HEK293T (cell line): ENCODE measurements around the gene CLEC2A.

Experiments used
- CTCF ChIA-PET: fragments of 350-600 bp; formaldehyde crosslinking; extraction: SDS; loops from one replicate; lab custom pipeline; 2021; ENCODE audit warnings: antibody characterized with exemption, inconsistent platforms; lab: Yijun Ruan, JAX
- POLR2A ChIA-PET: fragments of 350-600 bp; formaldehyde crosslinking; extraction: SDS; loops from one replicate; lab custom pipeline; 2020; ENCODE audit warnings: antibody characterized with exemption, inconsistent platforms; lab: Yijun Ruan, JAX
- DNase-seq: peaks from one replicate; pipeline ENCODE4 v3.0.0; 2012; ENCODE audit warnings: mixed read lengths; ENCODE audit errors: extremely low spot score
- ARNT ChIP-seq: fragments of 450-650 bp; IDR thresholded peaks from 2 replicates; pipeline ENCODE4 v1.6.1; 2017; ENCODE audit warnings: mild to moderate bottlenecking
- BHLHE40 ChIP-seq: fragments of 450-650 bp; IDR thresholded peaks from 2 replicates; pipeline ENCODE4 v1.6.1; 2016; ENCODE audit warnings: mild to moderate bottlenecking, moderate library complexity, borderline replicate concordance
- CTBP1 ChIP-seq: fragments of 450-650 bp; IDR thresholded peaks from 2 replicates; pipeline ENCODE4 v1.6.1; 2016; ENCODE audit warnings: borderline replicate concordance
- ELF4 ChIP-seq: fragments of 450-650 bp; IDR thresholded peaks from 2 replicates; pipeline ENCODE4 v1.6.1; 2017; ENCODE audit warnings: antibody characterized with exemption
- FOXA1 ChIP-seq: fragments of 450-650 bp; IDR thresholded peaks from 2 replicates; pipeline ENCODE4 v1.6.1; 2016; ENCODE audit warnings: mild to moderate bottlenecking
- FOXK2 ChIP-seq: fragments of 450-650 bp; IDR thresholded peaks from 2 replicates; pipeline ENCODE4 v1.6.1; 2016; ENCODE audit warnings: mild to moderate bottlenecking
- FOXM1 ChIP-seq: fragments of 450-650 bp; IDR thresholded peaks from 2 replicates; pipeline ENCODE4 v1.6.1; 2017; ENCODE audit warnings: mild to moderate bottlenecking, borderline replicate concordance
- HDGF ChIP-seq: fragments of 450-650 bp; IDR thresholded peaks from 2 replicates; pipeline ENCODE4 v1.6.1; 2017; ENCODE audit warnings: antibody characterized with exemption, borderline replicate concordance
- L3MBTL2 ChIP-seq: fragments of 450-650 bp; conservative IDR thresholded peaks from 2 replicates; pipeline ENCODE4 v1.6.1; 2016; ENCODE audit warnings: mild to moderate bottlenecking
- LEF1 ChIP-seq: fragments of 450-650 bp; IDR thresholded peaks from 2 replicates; pipeline ENCODE4 v1.6.1; 2017; ENCODE audit warnings: mild to moderate bottlenecking, borderline replicate concordance
- NFRKB ChIP-seq: fragments of 450-650 bp; IDR thresholded peaks from 2 replicates; pipeline ENCODE4 v1.6.1; 2016; ENCODE audit warnings: mild to moderate bottlenecking, moderate library complexity
- PKNOX1 ChIP-seq: fragments of 450-650 bp; IDR thresholded peaks from 2 replicates; pipeline ENCODE4 v1.6.1; 2016
- SP1 ChIP-seq: fragments of 450-650 bp; IDR thresholded peaks from 2 replicates; pipeline ENCODE4 v1.6.1; 2017
- SUZ12 ChIP-seq: fragments of 450-650 bp; IDR thresholded peaks from 2 replicates; pipeline ENCODE4 v1.6.1; 2016; ENCODE audit warnings: mild to moderate bottlenecking
- TARDBP ChIP-seq: fragments of 450-650 bp; IDR thresholded peaks from 2 replicates; pipeline ENCODE4 v1.6.1; 2016
- ZNF384 ChIP-seq: fragments of 450-650 bp; IDR thresholded peaks from 2 replicates; pipeline ENCODE4 v1.6.1; 2016

Gene CLEC2A

GRCh38 chr12:9951026-9951675 is 19.0 kb upstream of the CLEC2A start:
- TF ChIP-seq PKNOX1 (no peak), CTBP1 (no peak), ELF4 (no peak), ZNF384 (no peak), SUZ12 (no peak), FOXA1 (no peak)
- ChIA-PET CTCF (no interaction called here), POLR2A (no interaction called here)
- no peak for DNase-seq

- no peak for DNase-seq
- ChIA-PET CTCF (no interaction called here), POLR2A (no interaction called here)
- TF ChIP-seq SUZ12: no peak
- TF ChIP-seq HDGF: no peak
- no peak for TF ChIP-seq CTBP1
- no peak for TF ChIP-seq FOXK2
- no peak for TF ChIP-seq LEF1
- TF ChIP-seq SP1: no peak
- TF ChIP-seq TARDBP: no peak
- TF ChIP-seq NFRKB: no peak
- no peak for TF ChIP-seq BHLHE40
- no peak for TF ChIP-seq FOXA1
- no peak for TF ChIP-seq ARNT
- no peak for TF ChIP-seq L3MBTL2
- no peak for TF ChIP-seq FOXM1
- TF ChIP-seq ELF4: no peak
- no peak for TF ChIP-seq ZNF384
These were observed 16.6 kb upstream of the CLEC2A start for GRCh38 chr12:9948606-9949296.

DNA sequence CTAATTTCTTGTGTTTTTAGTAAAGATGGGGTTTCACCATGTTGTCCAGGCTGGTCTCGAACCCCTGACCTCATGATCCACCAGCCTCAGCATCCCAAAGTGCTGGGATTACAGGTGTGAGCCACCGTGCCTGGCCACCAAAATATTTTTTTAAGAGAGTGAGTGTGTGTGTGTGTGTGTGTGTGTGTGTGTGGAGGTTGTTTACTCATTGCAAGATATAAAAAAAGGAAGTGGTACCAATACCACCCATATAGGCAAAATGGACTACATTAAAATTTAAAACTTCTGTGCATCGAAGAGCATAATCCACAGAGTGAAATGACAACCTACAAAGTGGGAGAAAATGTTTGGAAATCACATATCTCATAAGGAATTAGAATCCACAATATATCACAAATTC is 15.5 kb upstream of the CLEC2A start:
- DNase-seq: no peak
- CTCF ChIA-PET: no interaction called here

DNA sequence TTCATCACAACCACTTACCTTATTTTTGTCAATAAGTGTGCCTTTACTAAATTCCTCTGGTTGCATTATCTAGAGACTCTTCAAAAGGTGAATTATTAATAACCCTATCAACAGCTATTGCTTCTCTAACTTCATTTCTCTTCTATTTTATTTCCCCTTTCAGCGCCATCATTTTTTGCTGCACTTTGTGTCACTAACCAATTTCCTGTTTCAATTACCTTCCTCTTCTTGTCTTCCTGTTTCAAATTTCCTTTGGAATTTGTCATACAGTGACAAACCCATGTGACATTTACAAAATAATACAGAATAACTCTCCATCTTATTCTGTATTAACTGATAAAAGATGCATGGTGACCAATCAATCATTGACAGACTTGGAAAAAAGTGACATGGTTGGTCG is 12.2 kb upstream of the CLEC2A start:
- TF ChIP-seq PKNOX1 (no peak), FOXM1 (no peak), ZNF384 (no peak), CTBP1 (no peak), TARDBP (no peak), NFRKB (no peak), LEF1 (no peak), FOXA1 (no peak), BHLHE40 (no peak), SUZ12 (no peak), HDGF (no peak), ARNT (no peak), ELF4 (no peak), L3MBTL2 (no peak), FOXK2 (no peak), SP1 (no peak)
- ChIA-PET POLR2A (no interaction called here), CTCF (no interaction called here)
- DNase-seq: no peak

More for the DNA sequence above, 15.5 kb upstream of the CLEC2A start:
- POLR2A ChIA-PET: no interaction called here
- TF ChIP-seq LEF1 (no peak), CTBP1 (no peak), FOXA1 (no peak), HDGF (no peak), SUZ12 (no peak), ELF4 (no peak), FOXM1 (no peak), PKNOX1 (no peak), L3MBTL2 (no peak), ZNF384 (no peak), NFRKB (no peak), FOXK2 (no peak), ARNT (no peak), TARDBP (no peak), BHLHE40 (no peak), SP1 (no peak)

DNA sequence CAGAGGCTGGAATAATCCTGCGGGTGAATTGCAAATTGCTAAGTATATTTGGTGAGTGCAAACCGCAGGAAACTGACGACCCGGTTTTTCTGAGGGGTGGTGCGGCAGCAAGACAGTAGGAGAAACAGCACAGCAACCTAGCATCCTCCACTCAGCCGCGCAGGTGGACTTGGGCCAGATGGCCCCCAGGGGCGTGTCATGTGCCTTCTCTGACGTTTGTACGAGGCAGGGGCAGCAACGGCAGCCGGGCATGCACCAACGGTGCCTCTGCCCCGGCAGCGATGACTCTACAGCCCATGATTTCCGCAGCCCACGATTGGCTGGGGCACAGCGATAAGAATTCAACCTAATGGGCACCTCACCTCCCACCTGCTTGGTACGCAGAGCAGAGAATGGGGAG is 11.1 kb upstream of the CLEC2A start:
- no peak for TF ChIP-seq FOXM1
- ChIA-PET CTCF (no interaction called here), POLR2A (no interaction called here)
- no peak for DNase-seq

DNA sequence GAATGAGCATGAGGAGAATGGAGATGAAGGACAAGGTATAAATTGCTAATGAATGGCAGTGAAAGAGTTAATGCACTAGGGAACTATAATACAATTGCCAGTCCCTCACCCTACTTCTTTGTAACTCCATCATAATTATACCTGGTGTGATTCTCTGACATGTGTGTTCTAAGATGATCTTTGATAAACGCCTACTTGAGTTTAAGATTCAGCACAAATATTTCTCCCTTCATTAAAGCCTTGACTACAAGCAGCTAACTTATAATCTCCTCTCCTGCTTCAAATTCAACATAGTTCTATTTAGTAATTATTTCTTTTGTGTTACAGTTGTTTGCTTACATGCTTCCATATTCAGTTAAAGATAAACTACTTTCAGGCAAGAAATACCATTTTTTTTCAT is 9.7 kb upstream of the CLEC2A start:
- CTCF ChIA-PET: no interaction called here
- DNase-seq: no peak
- no peak for TF ChIP-seq FOXA1
- no peak for TF ChIP-seq CTBP1
- TF ChIP-seq FOXK2: no peak
- TF ChIP-seq SUZ12: no peak
- no peak for TF ChIP-seq TARDBP
- no peak for TF ChIP-seq FOXM1
- no peak for TF ChIP-seq ELF4
- TF ChIP-seq BHLHE40: no peak
- TF ChIP-seq ARNT: no peak
- TF ChIP-seq SP1: no peak
- no peak for TF ChIP-seq NFRKB
- TF ChIP-seq LEF1: no peak
- TF ChIP-seq PKNOX1: no peak
- TF ChIP-seq ZNF384: no peak
- no peak for TF ChIP-seq HDGF
- TF ChIP-seq L3MBTL2: no peak
- POLR2A ChIA-PET: no interaction called here
